Uterus (tissue), 4 donors: ENCODE data around the gene NSD2. TPM values are rescaled to one million over a fixed set of nuclear protein-coding genes. Genes with fewer than 3 reads are reported as not detected.

Experiments used
- DNase-seq, 2 donors: peaks; one replicate each; pipeline ENCODE4 v3.0.0-alpha.2; 2019 to 2020
- H3K27ac ChIP-seq, 2 donors: fragments of 200-600 bp; sonication (generic); 1 replicate in 1 of 2; 2 replicates in 1 of 2; pipeline ENCODE4 v1.5.1; 2016 to 2018
- H3K27me3 ChIP-seq, 2 donors: fragments of 200-600 bp; sonication (generic); one replicate each; pipeline ENCODE4 v1.5.1; 2018 to 2019; ENCODE audit warnings: control low read depth in 1 of 2
- H3K36me3 ChIP-seq, 2 donors: fragments of 200-600 bp; sonication (generic); one replicate each; pipeline ENCODE4 v1.5.1; 2019; ENCODE audit warnings: control low read depth in 1 of 2
- H3K4me1 ChIP-seq, 2 donors: fragments of 200-600 bp; sonication (generic); one replicate each; pipeline ENCODE4 v1.5.1; 2018 to 2019; ENCODE audit warnings: control low read depth in 1 of 2
- H3K4me3 ChIP-seq, 2 donors: fragments of 200-600 bp; sonication (generic); 1 replicate in 1 of 2; 2 replicates in 1 of 2; pipeline ENCODE4 v1.5.1; 2018 to 2019; ENCODE audit warnings: mild to moderate bottlenecking in 1 of 2
- H3K9me3 ChIP-seq, 2 donors: fragments of 200-600 bp; sonication (generic); one replicate each; pipeline ENCODE4 v1.5.1; 2019; ENCODE audit warnings: control low read depth in 1 of 2
- CTCF ChIP-seq, 4 experiments: fragments of 200-600 bp in 2 of 4; fragments of 450-650 bp in 2 of 4; sonication (generic) in 2 of 4; IDR thresholded peaks; one replicate each; pipeline ENCODE4 v1.5.1; 2016 to 2019; ENCODE audit warnings: antibody characterized with exemption in 4 of 4, mild to moderate bottlenecking in 2 of 4, moderate library complexity in 1 of 4
- POLR2A ChIP-seq, 2 donors: fragments of 450-650 bp; IDR thresholded peaks; one replicate each; pipeline ENCODE4 v1.6.1; 2016; ENCODE audit warnings: antibody characterized with exemption in 2 of 2, mild to moderate bottlenecking in 1 of 2, moderate library complexity in 1 of 2
- intact Hi-C: fragments of 100-400 bp; cut with DNase I; formaldehyde crosslinking; loops from one replicate; pipeline ENCODE4 v1.15.1; 2023; ENCODE audit warnings: low total_unique reads
- total RNA-seq, 4 donors: library from RNA; depleted of rRNA in 3 of 4; stranded (reverse); fragments of >200 nt in 3 of 4; gene quantifications; one replicate each; pipeline versions ENCODE4 v1.1.0 to v1.2.4, GENCODE V29; 2014 to 2023
- donor health status: DM: yes; HTN: yes; CAD: no.

Gene NSD2
- total RNA-seq, 4 donors from 2014 or later, result 10.3 to 75.3 (median 49.0) TPM

- no peaks in the 10 kb centered on the region for H3K36me3 ChIP-seq
- intact Hi-C loops, result no loop called here
- TF ChIP-seq CTCF (IDR thresholded peaks at IDR 0.05), result no peak
- no peak for TF ChIP-seq POLR2A (IDR thresholded peaks at IDR 0.05)
- no peaks in the 10 kb centered on the region for H3K27me3 ChIP-seq
- H3K27ac ChIP-seq, result no peak overlapping the region
- no peak for DNase-seq
- H3K4me3 ChIP-seq, result no peak overlapping the region
- no peaks in the 10 kb centered on the region for H3K4me1 ChIP-seq
- no peaks in the 10 kb centered on the region for H3K9me3 ChIP-seq
Observed at GRCh38 chr4:1959104-1959384, 87.9 kb downstream of the NSD2 start.

- Histone ChIP-seq H3K4me3 (no peak overlapping the region), H3K27ac (no peak overlapping the region), H3K4me1 (no peaks in the 10 kb centered on the region), H3K9me3 (no peaks in the 10 kb centered on the region), H3K27me3 (no peaks in the 10 kb centered on the region), H3K36me3 (no peaks in the 10 kb centered on the region)
- intact Hi-C loops, result no loop called here
- no peak for DNase-seq
- TF ChIP-seq CTCF (IDR thresholded peaks at IDR 0.05) (no peak), POLR2A (IDR thresholded peaks at IDR 0.05) (no peak)
Observed at GRCh38 chr4:1960170-1960825, 89.1 kb downstream of the NSD2 start.

- TF ChIP-seq POLR2A (IDR thresholded peaks at IDR 0.05) (no peak), CTCF (IDR thresholded peaks at IDR 0.05) (no peak)
- DNase-seq, result no peak
- H3K27ac ChIP-seq, result no peak overlapping the region
- H3K36me3 ChIP-seq, result no peaks in the 10 kb centered on the region
- H3K9me3 ChIP-seq, result no peaks in the 10 kb centered on the region
- H3K4me1 ChIP-seq, result no peaks in the 10 kb centered on the region
- H3K27me3 ChIP-seq, result no peaks in the 10 kb centered on the region
- H3K4me3 ChIP-seq, result no peak overlapping the region
- intact Hi-C loops, result no loop called here
Observed at GRCh38 chr4:1961038-1961437, 89.8 kb downstream of the NSD2 start.

- no peak for DNase-seq
- Histone ChIP-seq H3K4me3 (no peak overlapping the region), H3K9me3 (no peaks in the 10 kb centered on the region), H3K36me3 (no peaks in the 10 kb centered on the region), H3K4me1 (no peaks in the 10 kb centered on the region), H3K27ac (no peak overlapping the region), H3K27me3 (no peaks in the 10 kb centered on the region)
- intact Hi-C loops, result no loop called here
- no peak for TF ChIP-seq POLR2A (IDR thresholded peaks at IDR 0.05)
Observed at GRCh38 chr4:1961563-1961962, 90.4 kb downstream of the NSD2 start.

GRCh38 chr4:1962980-1963379, 91.8 kb downstream of the NSD2 start:
- Histone ChIP-seq H3K4me3 (no peak overlapping the region), H3K9me3 (no peaks in the 10 kb centered on the region), H3K27me3 (no peaks in the 10 kb centered on the region), H3K36me3 (no peaks in the 10 kb centered on the region), H3K27ac (no peak overlapping the region), H3K4me1 (no peaks in the 10 kb centered on the region)
- no peak for TF ChIP-seq POLR2A (IDR thresholded peaks at IDR 0.05)
- TF ChIP-seq CTCF (IDR thresholded peaks at IDR 0.05), result no peak
- DNase-seq, result no peak
- intact Hi-C loops, result no loop called here

- Histone ChIP-seq H3K4me1 (no peaks in the 10 kb centered on the region), H3K4me3 (no peak overlapping the region), H3K36me3 (no peaks in the 10 kb centered on the region), H3K27me3 (no peaks in the 10 kb centered on the region), H3K9me3 (no peaks in the 10 kb centered on the region), H3K27ac (no peak overlapping the region)
- TF ChIP-seq CTCF (IDR thresholded peaks at IDR 0.05) (no peak), POLR2A (IDR thresholded peaks at IDR 0.05) (no peak)
- DNase-seq, result no peak
- intact Hi-C loops, result no loop called here
Observed at GRCh38 chr4:1964443-1964842, 93.2 kb downstream of the NSD2 start.
